CMK (cell line): ENCODE measurements around the gene ADGRF4.
"Not testable (repeated sequence)": the region's sequence is repeated elsewhere in the genome, so short reads cannot be mapped to it uniquely, and the experiment has no call there.

ENCODE experiments used
- DNase-seq: peaks from one replicate; pipeline ENCODE4 v3.0.0-alpha.2; 2010; ENCODE audit warnings: low read depth

The ADGRF4 gene

GRCh38 chr6:47734831-47735481 is 36.6 kb downstream of the ADGRF4 start:
- DNase-seq = no peak

DNA sequence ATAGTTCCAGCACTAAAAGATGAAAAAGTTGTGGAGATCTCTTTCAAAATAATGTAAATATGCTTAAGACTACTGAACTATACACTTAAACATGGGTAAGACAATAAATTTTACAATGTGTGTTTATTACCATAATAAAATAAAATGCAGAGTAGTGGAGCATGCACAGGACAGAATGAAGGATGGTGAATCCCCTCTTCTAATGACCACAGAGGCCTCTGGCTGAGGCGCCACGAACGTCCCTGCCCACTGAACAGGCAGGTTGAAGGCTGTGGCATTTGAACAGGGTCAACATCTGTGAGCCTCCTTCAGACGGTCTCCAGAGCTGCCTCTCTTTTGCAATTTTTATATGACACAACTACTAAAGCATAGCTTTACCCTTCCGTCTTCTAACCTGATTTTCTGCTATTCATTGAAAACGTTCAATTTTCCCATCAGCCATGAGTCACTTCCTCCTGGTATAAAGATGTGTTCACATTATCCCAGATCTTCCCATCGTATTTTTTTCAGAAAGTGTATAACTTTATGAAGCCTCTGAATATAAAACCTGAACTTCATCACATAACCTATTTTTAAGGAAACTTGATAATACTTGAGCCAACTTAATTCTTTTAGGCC is 37.8 kb downstream of the ADGRF4 start:
- no peak for DNase-seq

DNA sequence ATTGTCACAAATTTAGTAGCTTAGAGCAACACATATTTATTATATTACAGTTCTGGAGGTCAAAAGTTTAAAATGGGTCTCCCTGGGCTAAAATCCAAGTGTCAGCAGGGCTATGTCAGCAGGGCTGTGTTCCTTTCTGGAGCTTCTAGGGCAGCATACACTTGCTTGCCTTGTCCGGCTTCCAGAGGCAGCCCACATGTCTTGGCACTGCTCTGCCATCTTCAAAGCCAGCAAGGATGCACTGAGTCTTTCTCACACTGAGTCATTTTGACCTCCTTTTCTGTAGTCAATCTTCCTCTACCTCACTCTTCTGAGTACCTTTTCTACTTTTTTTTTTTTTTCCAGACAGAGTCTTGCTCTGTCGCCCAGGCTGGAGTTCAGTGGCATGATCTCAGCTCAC is 39.0 kb downstream of the ADGRF4 start:
- DNase-seq = no peak

DNA sequence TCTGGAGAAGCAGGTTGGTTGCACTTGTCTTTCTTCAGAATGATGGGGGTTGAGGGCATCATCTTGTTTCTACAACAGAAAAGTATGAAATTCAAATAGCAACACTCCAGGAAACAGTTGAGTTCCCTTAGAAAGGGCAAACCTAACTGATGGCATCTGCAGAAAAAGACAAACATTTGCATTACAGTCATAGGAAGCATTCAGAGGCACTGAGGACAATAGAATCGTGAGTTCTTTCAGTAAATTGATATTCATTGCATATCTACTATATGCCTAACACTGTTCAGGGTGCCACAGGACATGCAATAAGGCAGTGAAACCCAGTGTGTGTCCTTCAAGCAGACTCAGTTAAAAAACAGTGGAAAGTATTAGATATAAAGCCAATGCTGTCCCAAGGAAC is 42.3 kb downstream of the ADGRF4 start:
- no peak for DNase-seq

GRCh38 chr6:47741807-47742206 is 43.4 kb downstream of the ADGRF4 start:
- no peak for DNase-seq

GRCh38 chr6:47743744-47744143 is 45.4 kb downstream of the ADGRF4 start:
- no peak for DNase-seq

DNA sequence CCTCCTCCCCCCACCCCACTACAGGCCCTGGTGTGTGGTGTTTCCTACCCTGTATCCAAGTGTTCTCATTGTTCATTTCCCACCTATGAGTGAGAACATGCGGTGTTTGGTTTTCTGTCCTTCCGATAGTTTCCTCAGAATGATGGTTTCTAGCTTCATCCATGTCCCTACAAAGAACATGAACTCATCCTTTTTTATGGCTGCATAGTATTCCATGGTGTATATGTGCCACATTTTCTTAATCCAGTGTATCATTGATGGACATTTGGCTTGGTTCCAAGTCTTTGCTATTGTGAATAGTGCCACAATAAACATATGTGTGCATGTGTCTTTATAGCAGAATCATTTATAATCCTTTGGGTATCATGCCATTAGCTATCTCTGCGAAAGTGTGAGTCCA is 46.9 kb downstream of the ADGRF4 start:
- not testable (repeated sequence) for DNase-seq

- no peak for DNase-seq
Measured at GRCh38 chr6:47749757-47750156, 51.4 kb downstream of the ADGRF4 start.

DNA sequence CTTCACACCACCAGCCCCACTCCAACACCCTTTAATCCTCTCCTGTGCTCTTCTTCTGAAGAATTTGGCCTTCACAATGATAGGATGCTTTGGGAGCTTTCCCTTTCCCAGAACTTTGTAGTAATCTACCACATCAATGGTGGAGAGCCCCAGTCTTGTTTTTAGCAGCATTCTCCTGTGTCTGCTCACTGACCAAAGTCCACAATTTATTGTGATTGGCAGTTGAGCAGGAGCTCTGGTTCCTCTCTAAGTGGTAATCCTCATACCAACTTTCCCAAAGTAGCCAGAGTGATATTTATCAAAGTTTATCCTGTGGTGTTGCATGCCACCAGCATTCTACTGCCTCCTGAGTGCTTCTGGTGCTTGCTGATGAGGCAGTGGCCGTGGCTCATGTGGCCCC is 54.4 kb downstream of the ADGRF4 start:
- DNase-seq = no peak

GRCh38 chr6:47759364-47759763 is 61.0 kb downstream of the ADGRF4 start:
- no peak for DNase-seq

DNA sequence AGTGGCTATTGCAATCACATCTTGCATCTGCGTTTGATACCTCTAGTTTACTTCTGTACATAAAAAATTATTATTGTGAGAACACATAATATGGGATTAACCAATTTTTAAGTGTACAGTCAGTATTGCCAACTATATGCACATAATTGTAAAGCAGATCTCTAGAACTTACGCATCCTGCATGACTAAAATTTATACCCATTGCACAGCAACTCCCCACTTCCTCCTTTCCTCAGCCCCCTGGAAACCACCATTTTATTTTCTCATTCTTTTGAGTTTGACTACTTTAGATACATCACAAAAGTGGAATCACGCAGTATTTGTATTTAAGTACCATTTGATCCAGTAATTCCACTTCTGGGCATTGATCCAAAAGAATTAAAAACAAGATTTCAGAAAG is 64.1 kb downstream of the ADGRF4 start:
- DNase-seq = no peak

- DNase-seq = no peak
Measured at GRCh38 chr6:47766445-47766844, 68.1 kb downstream of the ADGRF4 start.

DNA sequence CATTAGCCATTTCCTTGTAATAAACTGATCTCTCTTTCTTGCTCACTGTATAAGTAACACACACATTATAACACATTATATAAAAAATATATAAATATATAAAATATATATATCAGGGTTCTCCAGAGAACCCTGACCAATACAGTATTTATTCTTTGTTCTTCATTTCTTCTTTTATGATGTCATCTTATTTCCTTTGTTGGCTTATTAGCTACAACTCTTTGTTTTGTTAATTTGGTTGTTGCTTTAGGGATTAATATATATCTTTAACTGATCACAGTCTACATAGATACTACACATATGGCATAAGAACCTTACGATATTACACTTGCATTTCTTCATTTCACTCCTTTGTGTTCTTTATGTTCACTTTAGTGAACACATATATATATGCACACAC is 68.7 kb downstream of the ADGRF4 start:
- DNase-seq = no peak

DNA sequence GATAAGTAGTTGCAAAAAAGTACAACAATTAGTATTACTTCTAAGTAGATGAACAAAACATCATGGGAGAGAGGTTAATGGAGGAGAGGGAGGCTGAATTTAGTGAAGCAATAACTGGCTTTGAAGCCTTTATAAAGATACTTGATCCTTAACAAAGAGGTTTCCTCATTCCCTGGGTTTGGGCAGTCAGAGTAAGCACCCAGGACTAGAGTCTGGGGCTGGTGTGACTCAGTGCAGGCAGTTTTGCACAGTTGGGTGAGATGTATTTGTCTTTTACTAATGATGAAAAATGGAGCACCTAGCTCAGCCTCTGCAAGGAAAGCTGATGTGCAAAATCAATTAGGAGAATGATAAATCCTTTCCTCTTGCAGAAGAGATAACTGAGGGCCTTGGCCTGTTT is 71.6 kb downstream of the ADGRF4 start:
- no peak for DNase-seq
